Anterior cingulate cortex (tissue), 58 donors: ENCODE data around the gene TCP1.
A peak's percentile ranks its signal among the peaks of the same experiment; 100 is the strongest.

ENCODE experiments used
- DNase-seq, 58 donors: peaks; one replicate each; lab custom pipeline; 2025; lab: John Stamatoyannopoulos, UW

The TCP1 gene

DNA sequence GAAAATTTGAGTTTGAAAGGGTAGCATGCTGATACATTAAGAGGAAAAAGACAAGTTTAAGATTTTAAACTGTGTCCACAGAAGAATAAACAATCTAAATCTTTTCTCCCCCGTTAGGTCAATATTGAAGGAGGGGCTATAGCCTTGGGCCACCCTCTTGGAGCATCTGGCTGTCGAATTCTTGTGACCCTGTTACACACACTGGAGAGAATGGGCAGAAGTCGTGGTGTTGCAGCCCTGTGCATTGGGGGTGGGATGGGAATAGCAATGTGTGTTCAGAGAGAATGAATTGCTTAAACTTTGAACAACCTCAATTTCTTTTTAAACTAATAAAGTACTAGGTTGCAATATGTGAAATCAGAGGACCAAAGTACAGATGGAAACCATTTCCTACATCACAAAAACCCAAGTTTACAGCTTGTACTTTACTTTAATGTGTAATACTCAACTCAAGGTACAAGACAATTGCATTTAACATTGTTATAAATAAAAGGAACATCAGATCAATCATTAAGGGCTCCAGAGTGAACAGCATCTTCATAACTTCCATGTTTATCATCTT is 10.8 kb downstream of the TCP1 start:
- DNase-seq = no peak

- no peak for DNase-seq
Measured at GRCh38 chr6:159778131-159778530, 11.3 kb downstream of the TCP1 start.

GRCh38 chr6:159777240-159777904 is 12.0 kb downstream of the TCP1 start:
- no peak for DNase-seq

DNA sequence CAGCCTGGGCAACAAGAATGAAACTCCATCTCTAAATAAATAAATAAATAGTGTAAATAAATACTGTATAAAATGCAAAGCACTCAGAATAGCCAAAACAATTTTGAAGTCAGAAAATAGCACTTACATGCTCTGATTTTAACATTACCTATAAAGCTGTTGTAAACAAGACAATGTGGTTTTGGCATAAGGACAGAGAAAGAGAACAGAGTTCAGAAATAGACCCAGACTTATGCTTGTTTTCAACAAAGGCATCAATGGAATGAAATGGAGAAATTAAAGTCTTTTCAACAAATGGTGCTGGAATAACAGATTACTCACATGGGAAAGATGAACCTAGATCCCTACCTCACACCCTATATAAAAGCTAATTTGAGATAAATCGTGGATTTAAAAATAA is 17.2 kb downstream of the TCP1 start:
- no peak for DNase-seq

DNA sequence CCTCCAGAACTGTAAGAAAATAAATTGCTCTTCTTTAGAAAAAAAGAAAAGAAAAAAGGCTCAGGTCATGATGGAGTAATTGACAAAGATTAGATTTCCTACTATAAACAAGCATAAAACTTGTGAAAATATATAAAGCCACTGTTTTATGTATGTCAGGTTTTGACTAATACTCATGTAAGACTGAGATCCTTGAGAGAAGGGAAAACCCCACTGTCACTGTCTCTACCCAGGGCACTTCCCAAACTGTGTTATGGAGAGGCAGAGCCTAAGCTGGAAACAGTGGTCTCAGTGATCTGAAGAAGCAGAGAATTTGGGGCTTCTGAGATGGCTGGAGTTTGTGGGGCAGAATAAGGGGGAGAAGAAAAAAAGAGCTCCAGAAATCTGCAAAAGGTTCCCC is 19.9 kb downstream of the TCP1 start:
- DNase-seq = no peak

DNA sequence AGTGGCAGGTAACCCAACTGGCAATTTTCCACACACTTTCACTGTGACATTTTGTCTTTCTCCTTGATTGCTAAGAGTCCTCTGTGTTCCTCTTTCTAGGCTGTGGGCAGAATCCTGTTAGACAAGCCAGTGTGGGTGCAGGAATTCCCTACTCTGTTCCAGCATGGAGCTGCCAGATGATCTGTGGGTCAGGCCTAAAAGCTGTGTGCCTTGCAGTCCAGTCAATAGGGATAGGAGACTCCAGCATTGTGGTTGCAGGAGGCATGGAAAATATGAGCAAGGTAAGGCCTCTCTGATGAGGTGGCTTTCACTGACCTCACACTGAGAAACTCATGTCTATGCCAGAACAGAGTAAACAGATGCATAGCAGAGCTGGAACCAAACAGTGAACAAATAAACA is 22.5 kb downstream of the TCP1 start:
- DNase-seq = no peak

DNA sequence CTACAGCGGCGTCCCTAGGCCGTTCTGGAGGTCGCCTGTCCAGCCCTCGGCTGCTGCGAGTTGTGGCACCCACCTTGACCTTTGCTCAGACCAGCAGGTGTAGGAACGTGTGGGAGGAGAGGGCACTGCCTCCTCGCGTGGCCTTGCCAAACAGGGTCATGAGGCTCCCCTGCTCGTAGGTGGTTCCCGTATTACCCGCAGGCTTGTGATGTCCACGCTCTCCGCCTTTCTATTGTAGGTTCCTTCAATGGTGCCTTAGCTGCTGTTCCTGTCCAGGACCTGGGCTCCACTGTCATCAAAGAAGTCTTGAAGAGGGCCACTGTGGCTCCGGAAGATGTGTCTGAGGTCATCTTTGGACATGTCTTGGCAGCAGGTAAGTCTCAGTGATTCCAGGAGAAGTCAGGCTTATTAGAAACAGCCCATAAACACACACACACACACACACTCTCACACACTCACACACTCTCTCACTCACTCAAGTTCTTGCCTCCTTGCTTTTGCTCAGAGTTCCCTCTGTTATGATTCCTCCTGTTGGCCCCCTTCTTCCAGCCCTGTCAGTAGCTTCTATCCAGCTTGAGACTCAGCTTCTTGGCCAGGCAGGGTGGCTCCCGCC is 26.6 kb downstream of the TCP1 start:
- peak in 11 of 58 donors; percentile 22 to 71 (median 48) for DNase-seq

GRCh38 chr6:159761873-159762680 is 27.3 kb downstream of the TCP1 start, which contains the start of gene ACAT2:
TSS of gene ACAT2 (plus strand) at chr6:159762045. CDS start at chr6:159762088, 43 bp downstream.
- peak; percentile 75 to 99 (median 95) for DNase-seq

DNA sequence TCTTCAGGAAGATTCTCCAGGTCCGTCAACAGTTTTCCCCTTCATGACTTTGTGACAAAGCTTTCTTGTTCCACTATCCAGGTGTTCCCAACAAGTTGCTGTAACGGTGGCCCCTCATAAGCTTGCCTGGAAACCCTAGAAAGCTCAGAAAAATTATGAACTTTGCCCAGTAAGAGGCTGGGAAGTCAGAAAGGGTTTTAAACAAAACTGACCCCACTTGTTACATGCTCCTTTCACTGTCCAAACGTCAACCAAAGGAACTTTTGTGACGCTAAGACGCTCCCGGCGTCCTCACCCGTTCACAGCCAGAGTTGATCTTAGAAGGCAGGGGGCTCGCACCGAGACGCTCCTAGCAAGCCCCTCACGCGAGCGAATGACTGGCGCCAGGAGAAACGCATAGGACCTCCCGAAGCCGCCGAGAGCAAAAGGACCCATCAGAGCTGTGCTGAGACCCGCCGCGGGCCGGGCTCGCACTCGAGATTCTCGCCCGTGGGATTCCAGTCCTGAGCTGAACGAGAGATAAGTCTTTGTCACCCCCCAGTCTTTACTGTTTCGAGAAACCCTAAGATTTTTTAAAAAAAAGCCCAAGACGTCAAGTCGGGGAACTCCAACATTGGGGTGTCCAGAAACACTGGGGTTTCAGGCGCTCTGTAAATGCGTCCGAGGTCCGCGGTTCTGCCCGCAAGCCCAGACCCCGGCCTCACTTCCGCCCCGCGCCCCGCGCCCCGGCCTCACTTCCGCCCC is 28.1 kb downstream of the TCP1 start:
- DNase-seq = peak in 10 of 58 donors; percentile 28 to 58 (median 38)

DNA sequence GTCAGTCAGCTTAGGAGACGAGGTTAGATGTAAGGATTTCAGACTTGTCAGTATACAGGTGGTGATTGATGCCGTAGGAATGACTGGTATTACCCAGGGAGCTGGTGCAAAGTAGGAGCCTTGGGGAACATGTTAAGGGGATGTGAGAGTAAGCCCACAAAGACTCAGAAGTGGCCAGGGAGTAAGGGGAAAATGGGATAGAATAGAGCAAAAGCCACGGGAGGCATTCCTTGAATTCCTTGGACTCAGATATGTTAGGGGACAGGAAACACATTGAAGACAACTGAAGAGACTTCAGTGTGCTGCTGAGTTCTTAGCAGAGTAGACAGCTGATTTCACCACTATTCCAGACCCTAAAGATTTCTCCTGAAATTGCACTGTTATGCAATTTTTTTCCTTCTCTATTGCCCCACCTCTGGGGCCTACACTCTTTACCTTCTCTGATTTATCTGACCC is 28.8 kb downstream of the TCP1 start:
- DNase-seq = no peak

GRCh38 chr6:159759645-159760044 is 29.8 kb downstream of the TCP1 start:
- no peak for DNase-seq

DNA sequence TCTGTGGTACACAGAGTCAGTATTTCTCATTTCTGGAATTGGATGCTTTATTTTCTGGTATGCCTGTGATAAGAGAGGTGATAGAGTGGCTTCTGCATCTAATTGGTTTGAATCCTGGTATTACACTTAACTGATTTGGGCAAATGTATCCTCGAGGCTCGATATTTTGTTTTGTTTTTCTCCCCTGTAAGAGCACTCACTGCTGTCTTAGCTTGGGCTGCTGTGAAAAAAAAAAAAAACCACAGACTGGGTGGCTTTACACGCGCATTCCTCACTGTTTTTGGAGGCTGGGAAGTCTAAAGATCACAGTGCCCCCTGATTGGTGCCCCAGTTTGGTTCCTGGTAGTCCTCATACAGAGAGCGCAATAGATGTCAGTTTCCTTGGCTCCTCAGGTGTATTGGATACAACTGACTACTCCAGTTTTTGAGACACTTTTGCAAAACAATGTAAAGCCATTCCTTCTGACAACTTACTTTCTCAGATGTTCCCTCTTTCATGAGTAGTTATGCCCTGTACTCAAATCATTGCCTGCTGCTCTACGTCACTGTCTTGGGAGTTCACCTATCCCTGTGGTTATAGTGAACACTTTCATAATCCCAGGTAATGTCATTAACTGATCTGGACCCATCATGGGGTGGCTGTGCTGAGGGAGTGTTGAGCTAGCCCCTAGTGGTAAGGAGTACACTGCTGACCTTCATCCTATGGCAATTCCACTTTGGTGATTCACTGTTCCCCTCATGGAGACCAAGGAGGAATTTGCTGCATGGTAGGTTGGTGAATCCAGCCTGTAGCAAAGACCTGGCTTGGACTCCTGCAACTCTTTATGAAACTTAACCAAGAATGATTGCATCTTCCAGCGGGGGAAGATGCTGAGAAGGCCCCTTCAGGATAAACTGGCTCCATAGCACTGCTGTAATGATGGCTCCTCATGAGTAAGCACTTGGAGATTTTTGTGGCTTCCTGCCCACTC is 31.1 kb downstream of the TCP1 start:
- DNase-seq = no peak

DNA sequence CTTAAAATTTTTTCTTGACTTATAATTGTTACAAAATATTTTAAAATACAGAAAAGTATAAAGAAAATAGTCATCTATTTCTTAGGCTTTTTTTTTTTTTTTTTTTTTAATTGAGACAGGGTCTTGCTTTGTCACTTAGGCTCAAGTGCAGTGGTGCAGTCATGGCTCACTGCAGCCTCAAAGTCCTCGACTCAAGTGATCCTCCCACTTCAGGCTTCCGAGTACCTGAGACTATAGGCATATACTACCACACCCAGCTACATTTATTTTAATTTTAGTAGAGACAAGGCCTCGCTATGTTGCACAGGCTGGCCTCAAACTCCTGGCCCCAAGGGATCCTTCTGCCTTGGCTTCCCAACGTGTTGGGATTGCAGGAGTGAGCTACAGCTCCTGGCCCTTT is 32.9 kb downstream of the TCP1 start:
- DNase-seq = no peak

- peak in 17 of 58 donors; percentile 1 to 45 (median 13) for DNase-seq
Measured at GRCh38 chr6:159754959-159755914, 34.2 kb downstream of the TCP1 start.

DNA sequence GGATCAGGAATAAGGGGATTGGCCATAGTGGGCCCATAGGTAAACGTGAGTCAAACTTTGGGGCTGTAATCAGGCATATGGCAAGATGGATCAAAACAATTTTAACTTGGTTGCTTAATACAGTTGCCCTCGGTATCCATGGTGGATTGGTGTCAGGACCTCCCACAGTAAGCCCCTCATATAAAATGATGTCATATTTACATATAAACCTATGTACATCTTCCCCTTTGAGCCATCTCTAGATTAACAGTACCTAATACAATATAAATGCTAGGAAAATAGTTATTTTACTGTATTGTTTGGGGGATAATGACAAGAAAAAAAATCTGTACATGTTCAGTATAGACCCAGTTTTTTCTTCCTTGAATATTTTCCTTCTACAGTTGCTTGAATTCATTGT is 35.0 kb downstream of the TCP1 start:
- DNase-seq = no peak

- no peak for DNase-seq
Measured at GRCh38 chr6:159753081-159753872, 36.1 kb downstream of the TCP1 start.

DNA sequence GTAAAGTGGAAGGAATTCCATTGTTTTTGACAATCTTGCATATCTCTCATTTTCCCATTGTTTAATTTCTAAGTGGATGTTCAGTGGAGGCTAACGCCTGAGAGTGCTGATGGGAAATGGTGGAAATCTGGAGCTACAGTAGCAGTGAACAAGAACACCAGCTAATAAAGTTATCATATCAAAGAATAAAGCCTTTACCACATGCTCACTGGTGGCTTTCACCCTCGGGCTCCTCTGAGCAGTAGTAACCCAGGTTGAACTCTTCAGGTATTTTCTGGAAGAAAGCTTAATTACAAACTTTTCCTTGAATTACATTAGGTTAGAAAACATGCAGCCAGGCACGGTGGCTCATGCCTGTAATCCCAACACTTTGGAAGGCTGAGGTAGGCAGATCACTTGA is 38.0 kb downstream of the TCP1 start:
- no peak for DNase-seq
